Erythroblast (primary cell): ENCODE results near the gene ELL3.

Experiments used
- GATA1 ChIP-seq: IDR thresholded peaks from 2 replicates; pipeline ENCODE4 v1.6.1; 2011; ENCODE audit warnings: low read depth, mild to moderate bottlenecking, control low read depth, low read length, moderate library complexity
- POLR2A ChIP-seq: IDR thresholded peaks from 2 replicates; pipeline ENCODE4 v1.6.1; 2011; ENCODE audit warnings: mild to moderate bottlenecking, low read length

- TF ChIP-seq POLR2A (no peak), GATA1 (no peak)
Observed at GRCh38 chr15:43762824-43763223, 13.9 kb downstream of the ELL3 start.
